NCI-H2029 treated with DMSO at 0.1 percent for 48 hours (cell line): ENCODE results near the gene ARHGAP15.

Source experiments
- DNase-seq: peaks from one replicate; lab custom pipeline; 2025; lab: John Stamatoyannopoulos, UW

The ARHGAP15 gene

DNA sequence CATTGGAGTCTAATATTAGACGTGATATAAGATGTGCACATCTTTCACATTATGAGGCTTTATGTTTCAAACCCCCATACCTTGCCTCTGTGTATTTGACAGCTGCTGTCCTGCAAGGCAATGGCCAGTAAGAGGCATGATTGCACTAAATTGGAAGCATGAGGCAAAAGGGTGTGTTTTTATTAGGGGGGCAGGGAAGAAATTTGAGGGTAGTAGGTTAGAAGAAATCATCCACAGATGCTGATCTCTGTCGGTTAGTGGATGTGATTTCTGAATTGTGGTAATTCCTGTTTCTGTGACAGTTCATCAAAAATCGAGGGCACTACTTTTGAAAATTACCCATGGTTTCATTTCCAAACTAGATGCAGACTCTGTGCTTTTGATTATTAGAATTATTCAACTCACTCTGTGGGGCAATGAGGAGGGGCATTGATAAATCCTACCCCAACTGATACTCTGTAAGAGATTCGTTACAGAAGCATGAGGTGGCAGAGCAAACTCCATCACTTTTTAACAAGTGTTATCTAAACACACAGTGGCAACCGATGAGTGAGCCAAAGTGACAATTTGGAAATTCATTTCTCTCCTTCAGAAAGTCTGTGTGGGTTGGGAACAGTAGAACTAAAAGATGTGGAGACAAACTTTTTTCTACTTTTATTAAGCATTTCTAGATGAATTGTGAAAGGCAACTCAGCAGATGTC lies 453.0 kb downstream of the ARHGAP15 start:
- no peak for DNase-seq

DNA sequence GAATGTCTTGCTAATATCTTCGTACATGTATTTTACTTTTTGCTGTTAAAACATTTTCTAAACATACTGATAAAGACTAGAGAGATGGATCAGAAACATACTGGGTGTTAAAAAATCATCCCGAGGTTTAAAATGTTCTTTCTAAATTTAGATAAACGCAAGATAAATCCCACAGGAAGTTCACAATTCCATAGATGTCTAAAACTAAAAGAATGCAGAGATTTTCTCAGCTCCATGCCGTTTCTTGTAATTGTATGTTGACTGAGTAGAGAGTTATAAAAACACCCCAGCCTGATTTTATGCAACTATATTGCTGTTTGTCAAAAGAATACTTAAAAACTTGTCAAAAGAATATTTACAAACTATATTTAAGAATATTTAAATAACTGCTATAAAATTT lies 455.7 kb downstream of the ARHGAP15 start:
- DNase-seq = no peak

DNA sequence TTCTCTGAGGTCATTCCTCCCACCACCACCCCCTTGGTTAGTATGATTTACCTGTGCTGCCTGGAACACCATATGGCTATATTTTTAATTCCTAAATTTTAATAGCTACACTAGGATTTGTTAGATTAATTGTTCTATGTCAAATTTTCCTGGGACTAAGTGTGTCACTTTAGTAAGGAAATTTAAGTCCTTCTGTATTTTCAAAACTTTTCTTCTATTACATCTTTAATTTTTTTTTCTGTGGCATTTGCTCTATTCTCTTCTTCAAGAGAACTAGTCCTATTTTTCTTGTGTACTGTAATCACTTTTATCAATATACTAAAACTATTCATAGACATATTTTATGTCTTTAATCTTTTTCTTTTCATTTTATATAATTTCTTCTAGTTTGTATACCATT lies 456.9 kb downstream of the ARHGAP15 start:
- no peak for DNase-seq

DNA sequence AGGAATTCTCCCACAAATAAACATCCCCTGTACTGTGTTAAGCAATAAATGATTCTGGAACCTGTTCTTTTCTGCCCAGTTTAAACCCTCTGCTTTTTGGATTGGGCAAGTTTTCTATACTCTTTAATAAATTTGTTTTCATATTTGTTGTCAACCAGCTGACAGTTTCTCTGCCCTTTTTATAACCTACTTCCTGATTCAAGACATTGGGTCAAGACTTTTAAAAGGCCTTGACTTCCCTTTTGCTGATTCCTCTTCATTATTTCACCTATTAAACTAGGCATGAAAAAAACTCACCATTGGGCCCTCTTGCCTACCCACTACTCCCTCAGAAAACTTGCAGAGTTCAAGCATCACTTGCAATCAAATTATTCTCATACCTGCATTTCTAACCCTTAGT lies 459.5 kb downstream of the ARHGAP15 start:
- no peak for DNase-seq

DNA sequence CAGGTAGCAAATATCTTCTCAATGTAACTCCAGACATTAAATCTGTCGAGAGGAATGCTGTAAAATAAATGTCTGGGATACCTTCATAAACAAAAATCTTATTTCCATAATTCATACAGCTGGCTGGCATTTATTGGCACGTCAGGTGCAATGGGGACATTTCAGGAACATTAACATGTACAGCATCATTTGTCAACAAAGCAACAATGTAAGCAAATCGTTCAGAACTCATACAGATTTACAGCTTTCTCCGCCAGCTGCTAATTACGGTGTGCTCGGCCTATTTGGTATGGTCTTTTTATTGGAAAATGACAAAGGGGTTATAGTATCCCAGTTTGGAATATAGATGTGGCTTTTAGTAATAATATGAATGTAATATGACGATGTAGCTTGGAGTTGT lies 464.9 kb downstream of the ARHGAP15 start:
- no peak for DNase-seq

DNA sequence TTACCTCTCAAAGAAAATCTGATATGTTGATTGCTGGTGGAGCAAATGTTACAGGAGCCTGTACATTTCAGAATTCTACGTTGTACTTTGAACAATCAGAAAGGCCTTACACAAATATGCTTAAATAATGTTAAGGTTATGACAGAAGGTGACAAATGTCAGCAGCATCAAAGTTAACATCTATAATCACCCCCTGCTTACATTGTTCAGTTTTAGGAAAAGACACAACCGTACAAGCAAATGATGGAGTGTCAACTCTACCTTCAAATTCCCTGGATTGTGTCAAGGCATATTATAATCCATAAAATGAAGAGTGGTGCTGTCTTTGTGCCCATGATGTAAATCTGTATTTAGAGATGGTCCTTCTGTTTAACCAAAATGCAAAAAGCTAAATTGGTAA lies 465.5 kb downstream of the ARHGAP15 start:
- DNase-seq = no peak

DNA sequence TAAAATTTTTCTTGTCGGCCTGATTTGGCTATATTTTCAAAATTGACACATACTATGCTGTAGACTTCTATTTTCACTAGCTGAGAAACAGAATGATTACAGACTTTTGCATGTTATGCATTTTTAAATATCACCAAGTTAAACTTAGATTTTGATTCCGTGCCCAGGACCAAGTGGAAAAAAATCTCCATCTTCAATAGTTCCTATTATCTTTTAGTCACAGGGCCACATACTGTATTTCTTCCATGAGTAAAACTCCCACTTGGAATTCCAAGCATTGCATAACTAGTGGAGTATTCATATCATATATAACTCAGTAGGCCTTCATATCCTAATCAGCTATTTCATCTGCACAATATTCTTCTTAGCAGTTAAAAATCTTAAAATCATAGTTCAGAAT lies 470.9 kb downstream of the ARHGAP15 start:
- DNase-seq = no peak

DNA sequence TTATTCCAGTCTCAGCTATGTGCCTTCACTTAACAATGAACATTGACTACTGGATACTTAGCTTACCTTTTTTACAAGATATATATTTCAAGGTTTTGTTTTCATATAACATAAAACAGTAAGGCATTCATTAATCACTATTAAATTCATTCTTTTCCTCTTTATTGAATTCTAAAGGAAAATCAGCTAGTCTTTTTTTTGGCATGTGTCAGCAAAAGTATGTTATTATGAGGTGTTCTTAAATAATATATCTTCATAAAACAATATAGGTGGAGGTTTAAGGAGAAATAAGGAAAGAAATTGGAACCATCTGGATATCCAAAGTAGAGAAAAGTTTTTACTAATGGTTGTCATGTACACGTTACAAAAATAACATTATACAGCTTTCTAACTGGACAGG lies 472.6 kb downstream of the ARHGAP15 start:
- DNase-seq = no peak

DNA sequence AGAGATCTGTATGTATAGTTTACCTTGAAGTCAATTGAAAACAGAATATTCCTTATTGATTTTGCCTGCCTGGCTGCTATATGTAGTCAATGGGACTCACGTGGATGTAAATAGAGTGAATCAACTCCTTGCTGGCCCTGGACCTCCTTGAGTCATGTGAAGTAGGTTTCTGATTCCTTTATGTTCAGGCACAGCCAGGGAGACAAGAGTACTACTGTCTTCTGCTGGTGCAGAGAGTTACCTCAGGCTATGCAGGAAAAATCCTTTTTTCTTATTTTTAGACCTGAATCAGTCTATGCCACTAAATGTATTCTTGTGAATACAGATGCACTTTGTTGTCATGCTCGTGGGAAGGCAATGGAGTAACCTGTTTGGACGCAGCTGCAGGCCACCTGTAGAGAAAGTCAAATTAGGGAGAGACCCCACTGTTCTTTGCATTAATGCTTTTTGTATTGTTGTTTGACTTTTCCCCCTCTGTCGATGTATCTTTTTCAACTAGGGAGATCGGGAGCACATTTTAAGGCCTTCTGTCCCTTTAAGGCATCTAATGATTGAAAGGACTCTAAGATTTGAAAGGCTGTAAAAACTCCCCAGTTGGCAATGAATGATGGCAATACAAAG lies 473.9 kb downstream of the ARHGAP15 start:
- no peak for DNase-seq

DNA sequence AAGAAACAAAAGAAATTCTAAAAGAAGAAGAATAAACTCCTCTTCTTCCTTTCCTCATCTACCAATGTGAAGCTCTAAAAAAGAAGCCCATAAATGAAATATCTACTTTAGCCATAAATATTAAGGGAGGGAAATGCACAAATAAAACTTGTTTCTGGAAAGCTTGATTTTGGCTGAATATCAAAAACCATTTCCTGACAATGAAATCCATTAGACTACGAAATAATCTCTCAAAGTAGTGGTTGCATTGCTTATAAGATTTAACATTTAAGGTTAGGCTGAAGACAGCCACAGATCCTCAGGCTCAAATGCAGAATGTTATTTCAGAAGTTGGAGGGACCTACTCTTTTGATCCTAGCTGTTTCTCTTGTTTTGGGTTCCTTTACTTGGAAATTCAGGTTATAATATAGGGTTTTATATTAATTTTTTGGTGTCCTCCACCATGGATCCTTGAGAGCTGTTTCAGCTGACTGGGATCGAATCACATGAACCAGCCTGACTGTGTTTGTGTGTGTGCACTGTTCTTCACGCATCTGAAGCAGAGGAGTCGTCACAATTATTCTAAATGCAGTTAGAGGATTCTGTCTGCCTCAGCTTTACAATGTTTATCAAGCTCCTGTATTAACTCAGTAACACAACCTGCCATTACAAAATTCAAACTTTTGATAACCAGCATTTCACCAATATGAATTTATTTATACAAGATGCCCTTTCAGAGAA lies 474.8 kb downstream of the ARHGAP15 start:
- DNase-seq = no peak

DNA sequence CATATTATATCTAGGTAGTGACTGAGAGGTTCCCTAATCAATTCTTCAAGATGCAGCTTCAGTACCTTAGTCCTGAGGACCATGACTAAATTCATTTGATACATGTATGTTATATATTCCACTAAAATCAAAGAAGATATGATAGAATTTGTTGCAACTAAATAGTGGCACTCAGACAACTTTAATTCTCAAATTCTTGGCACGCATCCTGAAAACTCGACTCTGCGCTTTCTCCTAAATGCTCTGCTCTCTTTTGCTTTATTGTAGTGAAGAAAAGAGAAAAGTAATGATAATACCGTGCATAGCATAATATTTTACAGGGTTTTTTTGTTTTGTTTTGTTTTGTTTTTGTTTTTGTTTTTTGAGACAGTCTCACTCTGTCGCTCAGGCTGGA lies 475.3 kb downstream of the ARHGAP15 start:
- no peak for DNase-seq

DNA sequence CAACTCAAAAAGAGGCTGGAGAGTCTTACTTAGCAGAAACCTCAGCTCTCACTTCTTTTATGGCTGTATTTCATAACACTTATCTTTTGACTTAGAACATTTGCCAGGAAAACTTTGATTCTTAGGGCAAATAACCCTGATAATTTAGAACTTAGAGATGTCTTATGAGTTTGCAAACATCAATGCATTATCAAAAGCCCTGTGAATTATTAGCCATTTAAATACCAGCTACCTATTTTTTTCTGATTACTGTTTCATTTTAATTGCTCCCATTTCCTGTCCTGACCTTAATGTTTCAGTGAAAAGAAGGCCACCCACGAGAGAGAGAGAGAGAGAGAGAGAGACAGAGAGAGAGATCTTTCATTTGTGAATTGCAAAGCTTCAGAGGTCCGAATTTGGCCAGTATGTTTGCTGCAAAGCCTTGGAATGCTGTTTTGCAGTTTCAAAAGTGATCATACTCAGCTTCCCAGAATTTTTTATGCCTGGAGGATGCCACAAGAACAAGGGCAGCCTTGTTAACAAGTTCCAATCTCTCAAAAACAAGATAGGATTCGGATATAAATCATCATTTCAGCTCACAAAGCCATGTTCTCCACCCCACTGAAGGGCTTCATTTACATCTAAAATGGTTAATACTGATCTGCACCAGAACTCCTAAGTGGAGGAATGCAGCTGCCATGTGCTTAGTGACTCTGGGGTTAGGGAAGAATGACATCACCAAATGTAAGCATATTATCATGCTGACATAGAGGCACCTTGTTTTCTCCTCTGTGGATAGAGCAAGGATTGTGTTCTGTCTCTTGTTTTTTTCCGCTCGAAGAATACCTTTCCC lies 478.2 kb downstream of the ARHGAP15 start:
- no peak for DNase-seq

DNA sequence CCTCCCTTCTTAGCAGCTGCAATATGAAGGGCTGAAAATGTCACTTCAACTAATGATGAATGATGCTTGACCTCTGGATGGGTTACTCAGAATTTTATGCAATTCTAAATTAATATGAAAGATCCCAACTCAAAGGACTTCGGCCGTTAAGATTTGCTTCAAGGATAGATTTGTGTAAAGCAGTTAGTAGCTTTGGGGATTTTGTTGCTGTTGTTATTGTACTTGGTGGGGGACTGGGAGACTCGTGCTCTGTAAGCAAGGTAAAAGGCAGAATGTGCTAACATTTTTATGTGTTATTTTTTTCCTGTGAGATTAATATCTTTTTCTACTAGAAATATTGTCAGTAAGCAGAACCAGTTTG lies 478.8 kb downstream of the ARHGAP15 start:
- no peak for DNase-seq

DNA sequence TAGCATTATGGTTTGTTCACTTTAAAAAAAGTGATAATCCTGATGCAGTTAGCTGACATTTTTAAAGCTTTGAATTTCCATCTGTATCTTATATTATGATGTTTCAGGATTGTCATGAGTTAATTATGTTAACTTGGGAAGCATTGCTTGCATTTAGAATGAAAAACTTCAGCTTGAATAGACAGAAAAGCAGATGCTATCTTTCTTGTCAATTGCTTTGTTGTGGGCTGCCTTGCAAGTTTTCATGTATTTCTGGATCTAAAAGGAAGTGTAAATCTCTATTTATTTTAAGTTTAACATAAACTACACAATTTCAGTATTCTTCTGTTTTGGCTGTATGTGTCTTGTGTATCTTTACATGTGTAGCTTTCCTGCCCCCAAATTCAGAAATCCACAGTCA lies 479.5 kb downstream of the ARHGAP15 start:
- DNase-seq = no peak

DNA sequence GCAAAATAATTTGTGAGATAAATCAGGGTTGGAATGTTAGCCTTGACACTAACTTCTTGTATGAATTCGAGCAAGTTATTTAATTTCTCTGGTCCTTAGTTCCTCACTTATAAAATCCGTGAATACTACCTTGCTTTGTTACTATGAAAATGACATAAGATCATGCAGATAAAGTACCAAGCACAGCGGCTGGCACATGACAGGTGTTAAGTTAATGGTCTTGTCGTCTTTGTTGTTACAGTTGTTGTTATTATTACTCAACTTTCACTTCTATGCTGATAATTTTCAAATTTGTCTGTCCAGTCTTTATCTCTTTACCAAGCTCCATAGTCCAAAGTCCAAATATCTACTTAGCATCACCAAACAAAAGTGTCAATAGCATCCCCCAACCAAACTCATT lies 482.1 kb downstream of the ARHGAP15 start:
- DNase-seq = no peak

DNA sequence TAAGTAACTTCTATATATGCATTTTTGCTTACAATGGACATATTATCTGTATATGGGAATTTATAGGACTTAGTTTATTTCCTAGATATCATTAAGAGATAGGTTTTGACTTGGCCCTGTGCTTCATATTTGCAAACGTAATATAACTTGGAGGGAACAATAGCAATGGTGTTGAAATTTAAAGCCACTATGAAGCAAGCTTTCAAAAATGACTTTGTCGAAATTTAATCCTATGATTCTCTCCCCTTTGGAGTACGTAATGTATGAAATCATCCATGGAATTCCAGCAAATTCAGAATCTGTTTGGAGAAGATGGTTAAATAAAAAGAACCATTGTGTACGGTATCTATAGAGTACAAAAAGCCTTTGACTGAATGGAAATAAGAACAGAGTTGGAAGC lies 486.3 kb downstream of the ARHGAP15 start:
- DNase-seq = no peak

DNA sequence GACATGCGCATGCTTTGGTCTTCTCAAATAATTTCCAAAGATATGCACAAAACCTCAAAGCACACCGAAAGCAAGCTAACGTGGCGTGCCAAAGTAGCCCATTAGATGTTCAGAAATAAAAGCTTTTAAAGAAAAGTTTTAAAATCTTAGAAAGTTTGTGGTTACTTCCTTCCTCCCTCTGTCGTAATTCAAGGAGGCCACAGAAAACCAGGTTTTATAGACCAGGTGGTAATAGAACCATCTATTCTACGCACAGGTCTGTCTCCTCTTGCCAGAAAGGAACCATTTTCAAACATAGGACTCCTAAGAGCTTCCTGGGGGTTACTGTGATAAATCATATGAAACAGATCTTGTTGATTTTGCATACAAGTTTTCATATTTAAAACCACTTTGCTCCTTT lies 487.2 kb downstream of the ARHGAP15 start:
- DNase-seq = no peak

DNA sequence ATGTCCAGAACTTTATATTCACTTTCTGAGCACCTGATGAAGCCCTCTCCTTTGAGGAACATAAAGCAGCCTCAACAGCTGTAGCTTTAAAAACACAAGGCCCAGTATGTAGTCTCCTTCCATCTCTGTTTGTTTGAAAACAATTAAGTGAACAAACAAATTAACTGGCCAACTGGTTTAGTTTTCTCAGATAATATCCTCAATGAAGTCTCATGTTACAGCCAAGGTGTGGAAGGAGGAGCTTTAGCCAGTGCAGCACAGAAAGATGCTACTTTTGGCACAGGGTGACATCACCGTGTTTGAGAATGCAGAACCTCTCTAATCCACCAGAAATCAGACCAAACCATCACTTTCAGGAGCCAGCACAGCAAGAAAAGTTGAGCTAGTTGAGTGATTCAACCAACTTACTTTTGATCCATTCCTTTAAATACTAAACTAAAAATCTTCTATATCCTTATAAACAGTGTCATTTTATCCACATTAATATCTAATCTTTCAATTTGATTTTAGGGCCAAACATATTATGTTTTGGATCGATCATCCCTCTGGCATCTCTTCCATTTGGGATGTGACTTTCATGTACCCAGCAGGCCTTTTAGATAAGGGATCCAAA lies 488.7 kb downstream of the ARHGAP15 start:
- peak; percentile 14 for DNase-seq

DNA sequence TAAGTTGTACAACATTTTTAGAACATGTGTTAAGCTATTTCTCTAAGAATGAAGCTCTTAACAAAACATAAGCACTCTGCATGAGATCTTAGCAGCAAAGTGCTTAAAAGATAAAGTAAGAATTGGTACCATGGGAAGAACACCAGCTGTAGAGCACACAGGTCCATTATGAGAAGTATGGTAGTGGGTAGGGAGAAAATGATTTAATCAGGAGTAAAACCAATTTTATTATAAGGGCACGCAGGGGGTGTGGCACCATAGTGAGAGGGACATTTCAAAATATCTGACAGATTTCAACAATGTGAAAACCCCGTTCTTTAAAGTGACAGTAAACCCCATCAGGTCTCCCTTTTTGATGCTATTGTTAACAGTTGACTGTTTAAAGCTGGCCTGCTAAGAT lies 492.9 kb downstream of the ARHGAP15 start:
- no peak for DNase-seq

DNA sequence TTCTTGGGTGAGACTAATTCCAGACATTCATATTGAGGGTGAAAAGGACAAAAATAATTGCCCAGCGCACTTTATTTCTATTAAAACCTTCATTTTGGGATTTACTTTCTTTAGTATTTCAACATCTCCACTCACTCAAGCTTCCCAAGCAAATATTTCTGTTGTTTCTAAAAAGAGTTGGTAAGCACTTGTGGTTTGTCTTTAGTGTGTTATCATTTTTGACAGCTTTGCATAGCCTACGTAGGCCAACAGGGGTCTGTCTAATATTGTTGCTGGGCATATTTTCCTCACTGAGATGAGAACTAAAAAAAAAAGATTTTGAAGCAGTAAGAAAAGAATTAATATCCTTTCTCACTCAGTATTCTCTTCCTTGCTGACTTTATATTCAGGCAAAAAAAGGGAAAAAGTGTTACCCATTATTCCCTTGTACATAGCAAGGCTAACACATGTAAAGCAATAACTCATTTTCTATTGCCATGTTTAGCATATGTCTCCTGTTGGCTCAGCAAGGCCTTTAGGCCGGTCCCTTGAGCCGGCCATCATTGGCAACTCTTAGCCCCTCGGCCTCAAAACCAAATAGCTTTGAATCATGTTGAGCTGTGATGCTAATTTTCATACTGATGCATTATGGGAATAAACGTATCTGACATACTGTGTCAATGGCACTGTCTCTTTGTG lies 494.2 kb downstream of the ARHGAP15 start:
- no peak for DNase-seq

DNA sequence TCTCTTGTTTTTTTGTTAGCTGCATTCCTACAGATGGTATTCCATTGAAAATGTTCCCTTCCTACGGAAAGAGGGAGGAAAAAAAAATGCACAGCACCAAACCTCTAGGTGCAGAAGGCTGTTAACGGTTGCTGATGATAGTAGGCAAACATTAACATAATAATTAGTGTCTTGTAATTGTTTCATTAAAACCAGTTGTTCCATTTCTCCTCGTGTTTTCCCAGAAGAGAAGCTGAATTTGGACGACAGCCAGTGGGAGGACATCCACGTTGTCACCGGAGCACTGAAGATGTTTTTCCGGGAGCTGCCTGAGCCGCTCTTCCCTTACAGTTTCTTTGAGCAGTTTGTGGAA lies 494.7 kb downstream of the ARHGAP15 start:
- no peak for DNase-seq

DNA sequence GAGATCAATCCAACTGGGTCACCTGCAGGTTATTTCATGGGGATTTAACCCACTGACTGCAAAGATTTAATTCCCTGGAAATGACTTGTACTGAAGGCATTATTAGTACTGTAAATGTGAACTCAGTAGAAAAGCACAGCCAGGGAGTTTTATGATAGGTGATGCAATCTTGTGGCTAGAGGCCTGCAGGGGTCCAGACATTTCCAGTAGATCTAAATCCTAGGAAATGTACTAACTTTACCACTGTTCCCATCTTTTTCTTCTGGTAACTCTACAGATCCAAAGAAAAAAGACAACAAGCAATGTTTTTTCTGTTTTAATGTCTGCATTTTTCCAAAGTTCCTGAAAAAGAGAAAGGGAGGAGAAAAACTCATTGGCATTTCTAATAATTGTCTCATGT lies 500.1 kb downstream of the ARHGAP15 start:
- DNase-seq = no peak
